Islet of Langerhans (tissue), 1 donor: Measurements from ENCODE around the gene LZIC.
"Not testable (repeated sequence)": the region's sequence is repeated elsewhere in the genome, so short reads cannot be mapped to it uniquely, and the experiment has no call there.

Source experiments
- FAIRE-seq: peaks from one replicate; lab custom pipeline; 2011; peaks lifted over from hg19 to GRCh38; lab: Jason Lieb, UNC

LZIC gene

GRCh38 chr1:9942939-9943788, at the start of gene LZIC, which contains the start of gene NMNAT1:
Gene LZIC (minus strand): TSS chr1:9943391. CDS start chr1:9936619, 6,772 bp downstream.
Gene NMNAT1 (plus strand): TSS chr1:9943475. CDS start chr1:9972074, 28,599 bp downstream.
- FAIRE-seq, result no peak

DNA sequence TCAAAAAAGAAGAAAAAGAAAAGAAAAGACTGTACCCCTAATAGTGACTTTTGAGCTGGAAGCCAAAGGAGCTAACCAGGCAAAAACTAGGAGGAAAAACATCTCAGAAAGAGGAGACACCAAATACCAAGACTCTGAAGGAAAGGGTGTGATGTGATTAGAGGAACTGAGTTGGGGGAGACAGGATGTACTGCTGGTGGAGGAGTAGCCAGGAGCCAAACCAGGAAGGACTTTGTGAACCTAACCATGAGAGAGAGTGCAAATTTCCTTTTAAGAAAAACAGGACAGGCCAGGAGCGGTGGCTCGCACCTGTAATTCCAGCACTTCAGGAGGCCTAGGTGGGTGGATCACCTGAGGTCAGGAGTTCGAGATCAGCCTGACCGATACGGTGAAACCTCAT, 49.7 kb upstream of the LZIC start:
- FAIRE-seq, result no peak

GRCh38 chr1:9990944-9991343, 47.8 kb upstream of the LZIC start:
- FAIRE-seq, result no peak

DNA sequence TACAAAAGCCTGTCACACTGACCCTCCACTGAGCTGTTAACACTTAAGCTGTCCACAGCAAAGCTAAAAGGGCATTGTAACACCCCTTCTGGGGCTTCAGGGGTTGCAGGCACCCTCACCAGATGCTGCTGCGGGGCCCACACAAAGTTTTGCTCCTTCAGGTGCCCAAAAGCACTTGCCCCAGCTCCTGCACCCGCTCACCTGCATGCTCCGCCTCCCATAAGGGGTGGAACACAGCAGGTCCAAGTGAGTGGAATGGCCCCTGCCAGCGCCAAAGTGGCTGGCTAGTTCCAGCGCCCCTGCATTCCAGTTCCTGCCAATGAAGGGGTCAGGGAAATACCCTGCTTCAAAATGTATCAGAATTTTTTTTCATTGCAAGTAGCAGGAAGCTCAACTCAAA, 46.6 kb upstream of the LZIC start:
- no peak for FAIRE-seq

DNA sequence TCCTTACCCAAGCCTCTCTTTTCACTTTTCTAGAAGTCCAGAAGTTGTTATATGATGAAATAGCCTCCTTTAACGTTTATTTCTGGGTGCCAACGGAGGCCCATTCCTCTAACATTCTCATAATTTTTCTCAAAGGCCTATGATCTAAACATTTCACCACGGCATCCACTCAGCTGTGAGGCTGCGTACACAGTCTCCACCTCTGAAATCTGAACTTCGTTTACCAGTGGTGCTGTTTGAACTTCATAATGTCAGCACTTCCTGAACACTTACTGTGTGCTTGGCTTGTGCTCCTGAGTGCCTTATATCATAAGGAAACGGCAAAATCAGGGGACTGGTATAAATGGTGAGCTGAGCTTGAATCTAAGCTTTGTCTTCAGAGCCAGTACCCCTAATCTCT, 41.8 kb upstream of the LZIC start:
- FAIRE-seq, result no peak

DNA sequence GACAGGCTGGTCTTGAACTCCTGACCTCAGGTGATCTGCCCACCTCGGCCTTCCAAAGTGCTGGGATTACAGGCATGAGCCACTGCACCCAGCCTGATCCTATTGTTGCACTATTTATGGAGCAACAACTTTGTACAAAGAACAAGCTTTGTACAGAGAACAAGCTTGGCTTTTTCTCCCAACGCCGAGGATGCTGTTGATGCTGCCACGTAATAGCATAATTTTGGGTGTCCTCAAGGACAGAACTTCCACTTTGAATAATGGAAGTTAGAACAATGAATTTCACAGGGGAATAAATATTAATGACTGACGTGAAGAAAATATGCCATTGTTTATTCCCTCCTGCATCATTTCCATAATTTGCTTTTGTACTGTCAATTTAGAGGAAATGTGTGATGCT, 41.1 kb upstream of the LZIC start:
- FAIRE-seq, result no peak

DNA sequence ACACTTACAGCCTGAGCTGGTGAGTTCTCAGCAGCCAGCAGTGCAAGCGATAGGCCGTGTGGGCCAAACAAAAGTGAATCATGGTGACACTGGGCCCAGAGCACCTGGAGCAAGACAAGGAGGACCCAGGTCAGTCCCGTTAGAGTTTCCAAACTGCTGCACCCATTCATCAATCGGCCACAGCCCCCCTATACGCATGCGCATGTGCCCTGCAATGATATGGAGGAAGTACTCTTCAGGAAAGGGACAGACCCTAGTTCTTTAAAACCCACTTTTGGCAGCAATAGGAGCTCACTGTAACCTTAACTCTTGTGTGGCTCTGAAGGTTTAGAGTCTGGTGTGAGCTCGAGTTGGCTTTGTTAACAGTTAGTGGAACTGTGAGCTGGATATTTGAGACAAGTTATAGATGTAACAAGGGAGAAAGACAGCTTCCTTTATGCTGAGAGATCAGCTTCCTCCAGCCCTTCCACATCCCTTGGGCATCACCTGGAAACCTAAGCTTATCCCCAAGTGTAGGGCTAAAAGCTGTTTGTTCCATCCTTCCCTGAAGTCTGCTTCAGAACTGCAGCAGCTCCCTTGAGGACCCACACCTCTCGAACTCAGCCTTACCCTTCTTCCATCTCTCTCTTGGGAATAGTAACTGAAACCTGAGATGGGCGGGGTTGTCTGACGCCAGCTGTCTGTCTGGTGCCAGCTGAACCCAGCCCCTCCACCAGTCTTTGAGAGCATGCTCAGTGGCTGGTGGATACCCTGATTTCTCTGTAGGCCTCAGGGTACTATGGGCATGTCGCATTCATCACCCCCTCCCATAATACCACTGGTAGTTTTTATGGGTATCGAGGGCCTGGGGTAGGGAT, 17.7 kb upstream of the LZIC start:
- no peak for FAIRE-seq

GRCh38 chr1:9960011-9960410, 16.8 kb upstream of the LZIC start:
- no peak for FAIRE-seq

DNA sequence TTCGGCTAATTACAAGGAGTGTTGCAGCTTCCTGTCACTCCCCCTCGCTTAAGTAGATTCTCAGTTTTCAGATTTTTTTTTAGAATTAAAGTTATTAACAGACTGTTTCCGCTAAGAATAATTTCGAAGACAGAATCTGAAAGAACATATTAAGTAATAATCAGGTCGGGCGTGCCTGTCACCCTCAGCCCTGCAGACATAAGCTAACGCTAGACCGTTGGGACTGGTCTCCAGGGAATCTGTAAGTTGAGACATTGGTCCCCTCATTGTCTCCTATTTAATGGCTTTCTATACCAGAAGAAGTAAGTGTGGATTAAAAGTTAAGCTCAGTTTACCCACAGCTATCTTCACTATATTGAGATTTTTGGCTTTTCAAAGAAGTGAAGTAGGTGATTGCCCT, 14.5 kb upstream of the LZIC start:
- no peak for FAIRE-seq

- no peak for FAIRE-seq
These were observed 3.1 kb upstream of the LZIC start for GRCh38 chr1:9946315-9946714.

DNA sequence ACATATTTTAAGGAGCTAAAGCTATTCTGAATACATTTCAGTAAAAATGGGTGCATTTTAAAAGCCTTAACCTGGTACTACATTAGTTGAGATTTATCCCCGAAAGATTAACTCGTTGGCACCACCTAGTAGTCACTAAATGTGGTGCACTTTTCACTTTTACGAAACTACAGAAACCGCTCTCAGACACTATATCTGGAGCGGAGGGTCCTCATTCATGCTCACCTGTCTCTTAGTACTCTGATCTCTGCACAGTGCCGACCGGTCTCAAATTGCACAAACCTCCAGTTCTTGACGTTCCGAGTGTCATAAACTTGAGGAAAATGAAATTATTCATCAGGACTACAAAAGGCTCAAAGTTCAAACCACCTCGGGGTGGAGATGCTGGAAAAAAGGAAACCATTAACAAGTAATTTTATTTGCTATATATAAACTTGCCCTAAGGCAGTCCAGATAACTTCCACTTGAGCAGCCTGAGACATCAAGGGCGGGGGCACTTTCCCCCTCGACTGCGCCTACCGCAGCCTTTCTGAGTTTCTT, 722 bp downstream of the LZIC start:
- no peak for FAIRE-seq

- no peak for FAIRE-seq
These were observed 13.5 kb downstream of the LZIC start for GRCh38 chr1:9929431-9930385.

- FAIRE-seq, result no peak
These were observed 15.9 kb downstream of the LZIC start for GRCh38 chr1:9927259-9927658.

GRCh38 chr1:9922342-9922741, 20.8 kb downstream of the LZIC start:
- FAIRE-seq, result no peak

DNA sequence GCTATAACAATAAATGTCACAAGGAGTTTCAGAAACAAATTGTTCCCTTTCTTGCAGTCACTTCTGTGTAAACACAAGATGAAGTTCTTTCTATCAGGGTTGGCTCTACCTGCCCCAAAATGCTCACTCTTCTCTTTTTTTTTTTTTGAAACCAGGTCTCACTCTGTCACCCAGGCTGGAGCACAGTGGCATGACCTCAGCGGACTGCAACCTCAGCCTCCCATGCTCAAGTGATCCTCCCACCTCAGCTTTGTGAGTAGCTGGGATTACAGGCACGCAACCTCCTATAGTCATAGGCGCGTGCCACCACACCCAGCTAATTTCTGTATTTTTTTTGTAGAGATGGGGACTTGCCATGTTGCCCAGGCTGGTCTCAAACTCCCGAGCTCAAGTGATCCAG, 22.6 kb downstream of the LZIC start:
- no peak for FAIRE-seq

- no peak for FAIRE-seq
These were observed 25.3 kb downstream of the LZIC start for GRCh38 chr1:9917901-9918300.

DNA sequence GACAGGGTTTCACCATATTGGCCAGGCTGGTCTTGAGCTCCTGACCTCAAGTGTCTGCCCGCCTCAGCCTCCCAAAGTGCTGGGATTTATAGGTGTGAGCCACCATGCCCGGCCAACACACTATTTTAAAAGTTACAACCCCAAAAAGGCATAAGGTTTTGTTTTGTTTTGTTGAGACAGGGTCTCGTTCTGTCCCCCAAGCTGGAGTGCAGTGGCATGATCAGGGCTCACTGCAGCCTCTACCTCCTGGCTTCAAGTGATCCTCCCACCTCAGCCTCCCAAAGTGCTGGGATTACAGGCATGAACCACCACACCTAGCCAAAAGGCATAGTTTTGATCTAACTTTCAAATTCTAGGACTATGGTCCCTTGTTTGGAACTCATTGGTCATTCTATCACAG, 25.7 kb downstream of the LZIC start:
- not testable (repeated sequence) for FAIRE-seq

GRCh38 chr1:9916452-9916851, 26.7 kb downstream of the LZIC start:
- FAIRE-seq, result no peak

GRCh38 chr1:9914610-9914937, 28.6 kb downstream of the LZIC start:
- no peak for FAIRE-seq

- FAIRE-seq, result no peak
These were observed 30.8 kb downstream of the LZIC start for GRCh38 chr1:9912264-9912936.

DNA sequence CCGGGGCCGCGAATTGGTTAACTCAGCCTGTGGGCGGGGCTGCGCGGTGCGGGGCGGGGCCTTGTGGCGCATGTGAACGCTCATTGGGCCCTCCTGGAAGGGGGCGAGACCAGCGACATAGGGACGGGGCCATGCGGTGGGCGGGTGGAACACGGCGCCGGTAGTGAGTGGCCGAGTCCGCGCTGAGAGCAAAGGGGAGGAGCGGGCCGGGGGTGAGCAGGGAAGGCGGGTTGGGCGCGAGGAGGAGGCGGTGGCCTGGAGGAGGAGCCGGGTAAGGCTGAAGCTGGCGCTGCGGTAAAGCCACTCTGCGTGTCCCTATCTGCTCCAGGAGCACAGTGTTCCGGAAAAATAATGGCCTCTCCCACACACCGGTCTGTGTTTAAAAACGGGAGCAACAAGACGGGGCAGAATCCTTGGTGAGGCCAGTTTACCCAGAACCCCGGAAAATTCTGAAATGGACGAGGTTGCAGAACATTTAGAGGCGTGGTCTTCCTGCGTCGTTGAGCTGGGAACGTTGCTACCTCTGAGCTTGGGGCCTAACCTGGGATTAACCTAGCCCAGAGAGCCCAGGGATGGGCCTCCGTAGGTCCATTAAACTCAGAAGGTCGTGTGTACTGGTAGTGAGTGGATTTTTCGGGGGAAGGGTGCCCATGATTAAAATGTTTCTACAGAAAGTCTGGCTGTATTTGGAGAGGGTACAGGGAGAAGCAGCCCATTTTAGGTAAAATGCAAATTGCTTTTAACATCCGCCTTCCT, 32.6 kb downstream of the LZIC start:
- FAIRE-seq, result no peak
